Activated CD8-positive, alpha-beta memory T cell treated with anti-CD3 and anti-CD28 coated beads for 36 hours (primary cell): ENCODE data around the gene MAML3. TPM values are rescaled to one million over a fixed set of nuclear protein-coding genes. Genes with fewer than 3 reads are reported as not detected.

Source experiments
- CTCF ChIA-PET: fragments of 350-600 bp; sonication (Branson Sonifier 250); formaldehyde crosslinking; loops from one replicate; lab custom pipeline; 2021; ENCODE audit warnings: antibody characterized with exemption; lab: Charles Lee
- POLR2A ChIA-PET: fragments of 350-600 bp; sonication (Branson Sonifier 250); formaldehyde crosslinking; loops from one replicate; lab custom pipeline; 2021; ENCODE audit warnings: antibody characterized with exemption; lab: Charles Lee
- total RNA-seq, 2 experiments: library from RNA; stranded (reverse); gene quantifications; one replicate each; pipeline ENCODE4 v1.2.3, GENCODE V29; 2021

Gene MAML3
- total RNA-seq, 2 experiments from 2014 or later, result 0.65 to 0.73 TPM

- ChIA-PET CTCF (no interaction called here), POLR2A (no interaction called here)
Measured at GRCh38 chr4:139903845-139904244, 250.1 kb downstream of the MAML3 start.

- ChIA-PET POLR2A (no interaction called here), CTCF (no interaction called here)
Measured at GRCh38 chr4:139902321-139903320, 251.4 kb downstream of the MAML3 start.

GRCh38 chr4:139901531-139902320 lies 252.3 kb downstream of the MAML3 start:
- ChIA-PET CTCF (no interaction called here), POLR2A (no interaction called here)

GRCh38 chr4:139900964-139901376 lies 253.0 kb downstream of the MAML3 start:
- POLR2A ChIA-PET, result no interaction called here
- CTCF ChIA-PET, result no interaction called here

GRCh38 chr4:139899346-139899745 lies 254.6 kb downstream of the MAML3 start:
- ChIA-PET POLR2A (no interaction called here), CTCF (no interaction called here)

GRCh38 chr4:139898293-139898692 lies 255.7 kb downstream of the MAML3 start:
- ChIA-PET POLR2A (no interaction called here), CTCF (no interaction called here)

- ChIA-PET CTCF (no interaction called here), POLR2A (no interaction called here)
Measured at GRCh38 chr4:139896091-139896604, 257.8 kb downstream of the MAML3 start.

- CTCF ChIA-PET, result no interaction called here
Measured at GRCh38 chr4:139893801-139894200, 260.2 kb downstream of the MAML3 start.

GRCh38 chr4:139892973-139893736 lies 260.8 kb downstream of the MAML3 start:
- ChIA-PET CTCF (no interaction called here), POLR2A (no interaction called here)

More at GRCh38 chr4:139893801-139894200, 260.2 kb downstream of the MAML3 start:
- POLR2A ChIA-PET, result no interaction called here

- ChIA-PET POLR2A (no interaction called here), CTCF (no interaction called here)
Measured at GRCh38 chr4:139890816-139891215, 263.2 kb downstream of the MAML3 start.

- ChIA-PET CTCF (no interaction called here), POLR2A (no interaction called here)
Measured at GRCh38 chr4:139889901-139890300, 264.1 kb downstream of the MAML3 start.

- ChIA-PET CTCF (no interaction called here), POLR2A (no interaction called here)
Measured at GRCh38 chr4:139889264-139889663, 264.7 kb downstream of the MAML3 start.

- ChIA-PET POLR2A (no interaction called here), CTCF (interaction anchor here (0.6 kb wide), 1 partner anchor 9 kb away, joined by 3 read pairs; no protein-coding TSS in a partner anchor)
Measured at GRCh38 chr4:139887962-139888735, 265.8 kb downstream of the MAML3 start.

- POLR2A ChIA-PET, result no interaction called here
- CTCF ChIA-PET, result interaction anchor here (0.6 kb wide), 1 partner anchor 8 kb away, joined by 3 read pairs; no protein-coding TSS in a partner anchor
Measured at GRCh38 chr4:139887376-139887802, 266.6 kb downstream of the MAML3 start.

- ChIA-PET POLR2A (no interaction called here), CTCF (no interaction called here)
Measured at GRCh38 chr4:139886798-139887197, 267.2 kb downstream of the MAML3 start.

- POLR2A ChIA-PET, result no interaction called here
- CTCF ChIA-PET, result no interaction called here
Measured at GRCh38 chr4:139884438-139884837, 269.5 kb downstream of the MAML3 start.

GRCh38 chr4:139880841-139881240 lies 273.1 kb downstream of the MAML3 start:
- ChIA-PET POLR2A (no interaction called here), CTCF (no interaction called here)

- ChIA-PET CTCF (no interaction called here), POLR2A (no interaction called here)
Measured at GRCh38 chr4:139878050-139878449, 275.9 kb downstream of the MAML3 start.
